ENCODE results near the gene SREBF2. TPM values are rescaled to one million over a fixed set of nuclear protein-coding genes. Genes with fewer than 3 reads are reported as not detected.

The SREBF2 gene
- total RNA-seq, 3 donors from 2014 or later = 20.8 to 33.5 (median 32.1) TPM

- TF ChIP-seq POLR2AphosphoS5 (IDR thresholded peaks at IDR 0.05) (no peak), POLR2A (IDR thresholded peaks at IDR 0.05) (no peak)
- TF ChIP-seq, protein P1, sequence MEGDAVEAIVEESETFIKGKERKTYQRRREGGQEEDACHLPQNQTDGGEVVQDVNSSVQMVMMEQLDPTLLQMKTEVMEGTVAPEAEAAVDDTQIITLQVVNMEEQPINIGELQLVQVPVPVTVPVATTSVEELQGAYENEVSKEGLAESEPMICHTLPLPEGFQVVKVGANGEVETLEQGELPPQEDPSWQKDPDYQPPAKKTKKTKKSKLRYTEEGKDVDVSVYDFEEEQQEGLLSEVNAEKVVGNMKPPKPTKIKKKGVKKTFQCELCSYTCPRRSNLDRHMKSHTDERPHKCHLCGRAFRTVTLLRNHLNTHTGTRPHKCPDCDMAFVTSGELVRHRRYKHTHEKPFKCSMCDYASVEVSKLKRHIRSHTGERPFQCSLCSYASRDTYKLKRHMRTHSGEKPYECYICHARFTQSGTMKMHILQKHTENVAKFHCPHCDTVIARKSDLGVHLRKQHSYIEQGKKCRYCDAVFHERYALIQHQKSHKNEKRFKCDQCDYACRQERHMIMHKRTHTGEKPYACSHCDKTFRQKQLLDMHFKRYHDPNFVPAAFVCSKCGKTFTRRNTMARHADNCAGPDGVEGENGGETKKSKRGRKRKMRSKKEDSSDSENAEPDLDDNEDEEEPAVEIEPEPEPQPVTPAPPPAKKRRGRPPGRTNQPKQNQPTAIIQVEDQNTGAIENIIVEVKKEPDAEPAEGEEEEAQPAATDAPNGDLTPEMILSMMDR (IDR thresholded peaks at IDR 0.05) = no peak
- Histone ChIP-seq H3K27me3 (no peaks in the 10 kb centered on the region), H3K4me3 (no peak overlapping the region), H3K4me1 (peaks cover 0 to 11% of the 10 kb centered on the region in 2 donors), H3K36me3 (no peaks in the 10 kb centered on the region), H3K9me3 (no peaks in the 10 kb centered on the region), H3K27ac (no peak overlapping the region)
- intact Hi-C loops (cut with DNase I; ENCODE audit: low total_unique reads) = no loop called here
- no peak for DNase-seq (ENCODE audit: low spot score in 2 of 2)
These were observed 27.3 kb upstream of the SREBF2 start for GRCh38 chr22:41805639-41806038.

DNA sequence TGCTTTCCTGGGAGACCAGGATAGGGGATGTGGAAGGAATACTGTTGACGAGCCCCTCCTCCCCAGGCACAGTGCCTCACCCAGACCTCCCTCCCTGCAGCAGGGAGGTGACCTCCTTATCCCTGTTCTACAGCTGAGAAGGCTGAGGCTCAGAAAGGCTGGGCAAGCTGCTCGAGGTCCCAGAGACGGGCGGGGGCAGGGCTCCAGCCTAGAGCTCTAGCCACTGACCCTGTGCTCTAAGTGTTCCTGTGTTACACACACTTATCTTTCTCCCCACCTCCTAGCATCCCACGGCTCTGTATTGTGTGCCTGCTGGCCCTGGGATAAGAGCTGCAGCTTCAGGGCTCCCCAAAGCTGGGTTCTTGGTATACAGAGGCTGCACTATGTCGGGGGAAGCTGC, 24.5 kb upstream of the SREBF2 start:
- Histone ChIP-seq H3K27me3 (no peaks in the 10 kb centered on the region), H3K27ac (no peak overlapping the region), H3K9me3 (no peaks in the 10 kb centered on the region), H3K36me3 (no peaks in the 10 kb centered on the region), H3K4me1 (no peaks in the 10 kb centered on the region), H3K4me3 (no peak overlapping the region)
- TF ChIP-seq, protein P1 (IDR thresholded peaks at IDR 0.05) = no peak
- intact Hi-C loops (cut with DNase I; ENCODE audit: low total_unique reads) = no loop called here
- no peak for DNase-seq (ENCODE audit: low spot score in 2 of 2)

- H3K36me3 ChIP-seq = no peaks in the 10 kb centered on the region
- H3K4me1 ChIP-seq = no peaks in the 10 kb centered on the region
- no peaks in the 10 kb centered on the region for H3K9me3 ChIP-seq
- H3K27me3 ChIP-seq = no peaks in the 10 kb centered on the region
- no peak for DNase-seq (ENCODE audit: low spot score in 2 of 2)
- no peak overlapping the region for H3K4me3 ChIP-seq
- no peak overlapping the region for H3K27ac ChIP-seq
- intact Hi-C loops (cut with DNase I; ENCODE audit: low total_unique reads) = no loop called here
- TF ChIP-seq, protein P1 (IDR thresholded peaks at IDR 0.05) = no peak
- TF ChIP-seq POLR2AphosphoS5 (IDR thresholded peaks at IDR 0.05) (no peak), POLR2A (IDR thresholded peaks at IDR 0.05) (no peak)
These were observed 22.9 kb upstream of the SREBF2 start for GRCh38 chr22:41810022-41810421.

GRCh38 chr22:41812805-41813545, 19.9 kb upstream of the SREBF2 start:
- no peak overlapping the region for H3K27ac ChIP-seq
- no peak for DNase-seq (ENCODE audit: low spot score in 2 of 2)
- no peaks in the 10 kb centered on the region for H3K9me3 ChIP-seq
- intact Hi-C loops (cut with DNase I; ENCODE audit: low total_unique reads) = no loop called here
- no peak overlapping the region for H3K4me3 ChIP-seq
- TF ChIP-seq POLR2AphosphoS5 (IDR thresholded peaks at IDR 0.05) (no peak), POLR2A (IDR thresholded peaks at IDR 0.05) (no peak)
- TF ChIP-seq, protein P1 (IDR thresholded peaks at IDR 0.05) = no peak
- H3K27me3 ChIP-seq = no peaks in the 10 kb centered on the region
- no peaks in the 10 kb centered on the region for H3K4me1 ChIP-seq
- no peaks in the 10 kb centered on the region for H3K36me3 ChIP-seq

- Histone ChIP-seq H3K27me3 (no peaks in the 10 kb centered on the region), H3K36me3 (no peaks in the 10 kb centered on the region), H3K27ac (no peak overlapping the region), H3K9me3 (no peaks in the 10 kb centered on the region), H3K4me3 (no peak overlapping the region), H3K4me1 (no peaks in the 10 kb centered on the region)
- TF ChIP-seq POLR2A (IDR thresholded peaks at IDR 0.05) (no peak), POLR2AphosphoS5 (IDR thresholded peaks at IDR 0.05) (no peak)
- TF ChIP-seq, protein P1 (IDR thresholded peaks at IDR 0.05) = no peak
- no peak for DNase-seq (ENCODE audit: low spot score in 2 of 2)
- intact Hi-C loops (cut with DNase I; ENCODE audit: low total_unique reads) = no loop called here
These were observed 19.0 kb upstream of the SREBF2 start for GRCh38 chr22:41813726-41814410.
